Large intestine (tissue), 3 donors: ENCODE results near the gene PALM3. TPM values are rescaled to one million over a fixed set of nuclear protein-coding genes. Genes with fewer than 3 reads are reported as not detected.

Experiments
- DNase-seq, 2 donors: peaks; one replicate each; pipeline versions ENCODE4 v3.0.0 to v3.0.0-alpha.2; 2013
- H3K27ac ChIP-seq: one replicate; pipeline ENCODE4 v1.5.1; 2013; ENCODE audit warnings: low read length
- H3K27me3 ChIP-seq: 2 replicates; pipeline ENCODE4 v1.6.1; 2013; ENCODE audit warnings: low read length; ENCODE audit not compliant: control insufficient read depth, insufficient read depth
- H3K36me3 ChIP-seq: 2 replicates; pipeline ENCODE4 v1.6.1; 2013; ENCODE audit warnings: low read length; ENCODE audit not compliant: control insufficient read depth, insufficient read depth
- H3K4me1 ChIP-seq: one replicate; pipeline ENCODE4 v1.6.1; 2013; ENCODE audit warnings: low read length; ENCODE audit not compliant: control insufficient read depth, insufficient read depth
- H3K4me3 ChIP-seq: one replicate; pipeline ENCODE4 v1.5.1; 2013; ENCODE audit warnings: low read length
- H3K9me3 ChIP-seq: one replicate; pipeline ENCODE4 v1.6.1; 2013; ENCODE audit warnings: mild to moderate bottlenecking, low read depth, low read length, moderate library complexity; ENCODE audit not compliant: control insufficient read depth
- WGBS: methylation state at CpG from one replicate; pipeline ENCODE4 v1.1.5; 2013; ENCODE audit warnings: low lambda C conversion rate; ENCODE audit not compliant: insufficient coverage; 5-methylcytosine and 5-hydroxymethylcytosine counted together
- polyA plus RNA-seq: library from polyadenylated mRNA; unstranded; fragments of 120-200 nt; gene quantifications from one replicate; pipeline ENCODE4 v1.2.1, GENCODE V29; 2013

The PALM3 gene
- polyA plus RNA-seq, 1 donor, result 2.3 TPM

DNA sequence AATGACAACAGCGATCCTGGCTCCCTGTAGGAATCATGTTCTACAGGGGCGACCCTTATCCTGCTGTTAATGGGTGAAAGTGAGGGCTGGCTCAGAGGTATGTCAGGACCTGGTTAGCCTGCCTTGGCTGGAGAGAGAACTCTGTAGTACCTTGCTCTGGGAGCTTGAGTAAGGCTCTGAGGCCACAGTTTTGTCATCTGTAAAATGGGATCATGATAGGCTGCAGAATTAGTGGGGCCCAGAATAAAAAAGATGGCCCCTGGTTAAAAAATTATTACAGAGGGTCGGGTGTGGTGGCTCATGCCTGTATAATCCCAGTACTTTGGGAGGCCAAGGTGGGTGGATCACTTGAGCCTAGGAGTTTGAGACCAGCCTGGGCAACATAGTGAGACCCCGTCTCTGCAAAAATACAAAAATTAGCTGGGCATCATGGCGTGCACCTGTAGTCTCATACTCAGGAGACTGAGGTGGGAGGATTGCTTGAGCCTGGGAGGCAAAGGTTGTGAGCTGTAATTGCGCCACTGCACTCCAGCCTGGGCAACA, 39.2 kb upstream of the PALM3 start:
- no peak overlapping the region for H3K27ac ChIP-seq
- no peaks in the 10 kb centered on the region for H3K27me3 ChIP-seq
- H3K4me3 ChIP-seq, result no peak overlapping the region
- H3K36me3 ChIP-seq, result peaks cover 56% of the 10 kb centered on the region
- H3K4me1 ChIP-seq, result no peaks in the 10 kb centered on the region
- H3K9me3 ChIP-seq, result no peaks in the 10 kb centered on the region
- no CpG with 5 or more reads among the region's 6 CpGs for WGBS
- no peak for DNase-seq

DNA sequence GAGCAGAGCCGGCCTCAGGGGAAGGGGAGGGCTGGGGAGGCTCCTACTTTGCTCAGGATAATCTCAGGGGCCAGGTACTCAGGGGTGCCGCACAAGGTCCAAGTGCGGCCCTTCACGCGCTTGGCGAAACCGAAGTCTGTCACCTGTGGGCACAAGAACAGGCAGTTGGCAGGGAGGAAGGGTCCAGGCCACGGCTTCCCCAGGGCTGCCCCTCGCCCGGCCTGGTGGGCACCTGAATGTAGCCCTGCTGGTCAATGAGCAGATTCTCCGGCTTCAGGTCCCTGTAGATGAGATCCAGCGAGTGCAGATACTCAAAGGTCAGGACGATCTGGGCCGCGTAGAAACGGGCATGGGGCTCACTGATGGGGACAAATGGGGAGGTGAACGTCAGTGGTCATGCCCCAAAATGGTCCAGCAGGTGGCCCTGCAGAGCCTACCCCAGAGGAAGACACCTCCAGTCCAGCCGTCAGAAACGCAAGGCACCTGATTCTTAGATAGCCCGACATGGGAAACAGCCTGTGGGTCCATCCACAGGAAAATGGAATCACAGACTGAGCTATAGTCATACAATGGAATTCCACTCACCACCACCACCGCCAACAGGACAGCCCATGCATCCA, 35.8 kb upstream of the PALM3 start:
- Histone ChIP-seq H3K4me1 (no peaks in the 10 kb centered on the region), H3K36me3 (peaks cover 41% of the 10 kb centered on the region), H3K9me3 (peaks cover 3% of the 10 kb centered on the region), H3K27ac (no peak overlapping the region), H3K4me3 (no peak overlapping the region), H3K27me3 (no peaks in the 10 kb centered on the region)
- WGBS, result no CpG with 5 or more reads among the region's 21 CpGs
- no peak for DNase-seq

DNA sequence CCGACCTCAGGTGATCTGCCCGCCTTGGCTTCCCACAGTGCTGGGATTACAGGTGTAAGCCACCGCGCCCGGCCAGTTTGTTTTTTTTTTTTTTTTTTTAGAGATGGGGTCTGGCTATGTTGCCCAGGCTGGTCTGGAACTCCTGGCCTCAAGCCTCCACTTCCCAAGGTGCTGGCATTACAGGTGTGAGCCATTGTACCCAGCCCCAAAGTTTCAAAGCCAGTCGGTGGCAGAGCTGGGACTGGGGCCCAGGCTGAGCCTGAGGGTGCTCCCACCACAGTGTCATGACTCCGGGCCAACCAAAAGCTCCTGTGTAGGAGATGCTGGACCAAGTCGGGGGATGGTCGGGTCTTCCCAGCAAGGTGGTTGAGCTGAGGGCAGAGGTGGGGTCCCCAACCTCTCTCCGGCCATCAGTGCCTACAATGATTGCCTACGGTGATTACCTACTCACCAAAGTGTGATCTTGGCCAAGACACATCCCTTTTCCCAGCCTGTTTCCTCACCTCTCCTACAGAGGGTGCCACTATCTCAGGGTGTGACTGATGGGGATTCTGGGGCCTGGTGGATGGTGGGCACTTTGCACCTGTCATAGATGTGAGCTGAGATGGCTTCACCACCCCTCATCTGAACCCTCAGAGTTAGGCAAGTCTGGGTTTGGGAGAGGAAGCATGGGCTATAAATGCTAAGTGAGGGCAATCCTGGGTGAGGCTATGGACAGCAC, 34.6 kb upstream of the PALM3 start:
- H3K9me3 ChIP-seq, result peaks cover 3% of the 10 kb centered on the region
- no peak overlapping the region for H3K4me3 ChIP-seq
- no peaks in the 10 kb centered on the region for H3K27me3 ChIP-seq
- no CpG with 5 or more reads among the region's 11 CpGs for WGBS
- peaks cover 31% of the 10 kb centered on the region for H3K36me3 ChIP-seq
- no peak for DNase-seq
- H3K4me1 ChIP-seq, result peaks cover 7% of the 10 kb centered on the region
- H3K27ac ChIP-seq, result no peak overlapping the region

DNA sequence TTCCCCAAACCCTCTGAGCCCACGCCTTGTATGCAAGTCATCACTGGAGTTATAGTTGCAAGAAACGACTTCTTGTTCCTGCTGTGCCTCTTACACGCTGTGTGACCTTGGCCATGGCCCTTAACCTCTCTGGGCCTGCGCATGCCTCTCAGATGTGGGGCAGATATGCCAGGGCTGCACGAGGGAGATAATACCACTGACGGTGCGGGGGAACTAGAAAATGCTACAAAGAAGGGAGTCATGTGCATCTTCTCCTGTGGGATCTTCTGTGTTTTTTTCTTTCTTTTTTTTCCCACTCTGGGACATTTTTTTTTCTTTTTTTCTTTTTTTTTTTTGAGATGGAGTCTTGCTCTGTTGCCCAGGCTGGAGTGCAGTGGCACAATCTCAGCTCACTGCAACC, 33.0 kb upstream of the PALM3 start:
- H3K4me1 ChIP-seq, result peaks cover 7% of the 10 kb centered on the region
- peaks cover 3% of the 10 kb centered on the region for H3K9me3 ChIP-seq
- no peak overlapping the region for H3K4me3 ChIP-seq
- H3K27ac ChIP-seq, result no peak overlapping the region
- 68% methylated on average over 3 of the region's 7 CpGs for WGBS
- no peaks in the 10 kb centered on the region for H3K27me3 ChIP-seq
- H3K36me3 ChIP-seq, result peaks cover 19% of the 10 kb centered on the region
- no peak for DNase-seq

DNA sequence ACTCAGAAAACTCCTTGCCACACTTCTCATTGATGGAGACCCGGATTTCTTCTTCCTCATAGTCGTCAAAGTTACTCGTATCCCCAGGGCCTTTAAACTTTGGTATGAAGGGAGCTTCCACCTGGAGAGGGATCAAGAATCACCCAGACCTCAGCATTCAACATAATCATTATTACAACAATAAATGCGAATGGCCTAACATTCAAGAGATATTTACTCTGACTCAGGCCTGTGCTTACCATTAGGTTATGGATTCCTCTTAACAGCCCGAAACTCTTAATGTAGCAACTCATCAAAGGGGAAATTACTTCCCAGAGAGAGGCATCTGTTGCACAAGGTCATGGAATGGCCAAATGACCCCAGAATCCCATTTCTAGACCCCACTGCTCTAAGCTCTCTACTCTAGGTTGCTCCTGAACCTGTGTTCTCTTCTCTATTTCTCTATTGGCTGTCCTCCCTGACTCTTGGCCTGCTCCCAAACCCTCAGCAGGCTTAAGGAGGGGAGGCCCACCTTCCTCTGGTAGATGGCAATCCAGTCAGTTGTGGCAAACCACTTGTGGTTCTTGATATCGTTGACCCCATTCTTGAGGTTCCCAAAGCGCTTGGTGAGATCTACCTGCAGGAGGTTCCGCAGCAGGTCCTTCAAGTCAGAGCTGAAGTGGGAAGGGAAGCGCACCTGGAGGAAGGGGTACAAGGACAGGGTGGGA, 31.4 kb upstream of the PALM3 start:
- no CpG with 5 or more reads among the region's 9 CpGs for WGBS
- no peaks in the 10 kb centered on the region for H3K27me3 ChIP-seq
- H3K4me1 ChIP-seq, result peaks cover 13% of the 10 kb centered on the region

DNA sequence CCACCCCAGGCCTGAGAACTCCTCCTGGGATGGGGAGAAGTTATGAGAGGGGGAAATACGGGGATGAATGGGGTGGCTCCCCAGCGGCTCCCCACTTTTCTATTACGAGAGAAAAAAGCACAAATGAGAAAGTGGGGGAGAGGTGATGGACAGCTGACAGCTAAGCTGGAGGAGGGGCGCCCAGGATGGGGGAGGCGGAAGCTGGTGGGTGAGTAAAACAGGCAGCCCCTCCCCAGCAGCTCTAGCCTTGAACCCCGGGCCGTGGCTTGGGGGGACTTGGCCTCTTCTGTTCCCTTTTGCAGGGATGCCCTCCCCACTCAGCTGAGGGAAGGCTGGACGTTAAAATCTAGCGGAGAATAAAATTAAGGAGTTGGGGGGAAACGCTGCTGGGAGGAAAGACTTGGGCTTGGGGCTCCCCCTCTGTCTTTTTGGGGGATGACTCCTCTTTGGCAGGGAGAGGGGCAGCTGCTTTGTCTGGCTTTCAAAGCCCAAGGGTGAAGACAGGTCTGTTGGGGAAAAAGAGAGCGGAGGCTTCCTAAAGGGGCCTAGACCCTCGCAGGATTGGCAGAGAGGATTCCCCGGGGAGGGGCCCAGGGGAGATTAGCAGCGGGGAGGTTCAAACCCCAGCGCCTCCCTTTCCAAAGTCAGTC, 30.1 kb upstream of the PALM3 start:
- Histone ChIP-seq H3K27ac (peak overlapping the region; percentile 88), H3K27me3 (no peaks in the 10 kb centered on the region), H3K4me3 (peak overlapping the region; percentile 86), H3K9me3 (peaks cover 3% of the 10 kb centered on the region), H3K4me1 (peaks cover 13% of the 10 kb centered on the region), H3K36me3 (peaks cover 19% of the 10 kb centered on the region)
- no peak for DNase-seq
- 19% methylated on average over 4 of the region's 15 CpGs for WGBS

More for the DNA sequence above, 31.4 kb upstream of the PALM3 start:
- Histone ChIP-seq H3K9me3 (peaks cover 3% of the 10 kb centered on the region), H3K27ac (no peak overlapping the region), H3K36me3 (peaks cover 27% of the 10 kb centered on the region), H3K4me3 (no peak overlapping the region)
- no peak for DNase-seq

DNA sequence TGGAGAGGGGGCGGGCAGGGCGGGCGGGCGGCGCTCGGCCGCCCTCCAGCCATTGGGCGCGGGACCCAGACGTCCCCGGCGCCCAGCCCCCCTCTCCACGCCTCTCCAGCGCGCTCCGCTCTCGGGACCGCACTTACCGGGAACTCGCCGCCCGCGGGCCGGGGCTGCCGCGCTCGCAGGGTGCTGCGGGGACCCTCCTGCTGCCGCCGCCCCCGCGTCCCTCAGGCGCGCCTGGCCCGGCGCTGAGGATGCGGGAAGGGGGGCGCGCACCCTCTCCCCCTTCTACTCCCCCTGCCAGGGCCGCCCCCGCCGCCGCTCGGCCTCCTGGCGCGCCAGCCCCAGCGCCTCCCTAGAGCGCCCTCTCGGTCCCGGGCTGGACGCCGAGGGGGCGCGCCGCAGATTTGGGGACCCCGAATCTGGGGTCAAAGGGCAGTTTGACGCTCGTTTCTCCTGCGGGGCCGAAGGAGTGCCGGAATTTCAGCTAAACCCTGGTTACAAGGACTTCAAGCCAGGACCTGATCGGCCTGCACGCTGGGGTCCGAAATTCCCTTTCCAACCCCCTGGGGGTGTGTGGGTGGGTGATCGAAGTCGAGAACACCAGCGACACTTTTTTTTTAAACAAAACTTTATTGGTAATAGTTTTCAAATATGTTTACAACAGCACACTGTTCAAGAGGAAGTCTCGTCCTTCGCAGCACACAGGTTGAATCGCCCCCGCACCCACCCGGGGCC, 29.4 kb upstream of the PALM3 start:
- H3K27ac ChIP-seq, result peak overlapping the region; percentile 88
- H3K27me3 ChIP-seq, result no peaks in the 10 kb centered on the region
- peak; percentile 69 to 88 for DNase-seq
- peak overlapping the region; percentile 86 for H3K4me3 ChIP-seq
- peaks cover 12% of the 10 kb centered on the region for H3K36me3 ChIP-seq
- WGBS, result no CpG with 5 or more reads among the region's 72 CpGs
- H3K9me3 ChIP-seq, result peaks cover 3% of the 10 kb centered on the region
- peaks cover 13% of the 10 kb centered on the region for H3K4me1 ChIP-seq

DNA sequence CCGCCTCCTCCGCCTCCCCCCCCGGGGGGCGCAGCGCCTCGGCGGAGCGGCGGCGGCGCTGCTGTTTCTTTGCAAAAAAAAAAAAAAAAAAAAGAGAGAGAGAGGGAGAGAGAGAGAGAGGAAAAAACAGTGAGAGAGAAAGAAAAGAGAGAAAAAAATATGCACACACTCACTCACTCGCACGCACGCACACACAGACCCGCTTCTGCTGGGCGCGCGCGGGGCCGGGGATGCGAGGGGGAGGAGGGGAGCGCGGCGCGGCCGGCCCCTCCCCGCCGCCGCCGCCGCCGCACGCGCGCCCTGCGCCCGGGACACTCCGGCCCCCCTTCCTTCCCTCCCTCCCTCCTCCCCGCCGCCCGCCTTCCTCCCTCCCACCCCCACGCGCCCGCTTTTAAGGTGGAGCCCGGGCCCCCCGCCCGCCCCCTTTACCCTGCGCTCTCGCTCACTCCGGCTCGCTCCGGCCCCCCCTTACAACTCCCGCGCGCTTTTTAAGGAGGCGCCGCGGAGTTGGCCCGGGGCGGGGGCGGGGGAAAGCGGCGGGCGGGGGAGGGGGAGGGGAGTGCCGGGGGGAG, 28.7 kb upstream of the PALM3 start, which contains the start of gene SAMD1:
TSS of gene SAMD1 (minus strand) at position 243 of the 572 bp plus-strand sequence.
- peak within 1 kb of the TSS; percentile 86 for H3K4me3 ChIP-seq
- DNase-seq, result peak in 1 of 2 donors; percentile 81
- peaks cover 13% of the 10 kb centered on the region for H3K4me1 ChIP-seq
- WGBS, result 0% methylated on average over 5 of the region's 65 CpGs
- peaks cover 3% of the 10 kb centered on the region for H3K9me3 ChIP-seq
- peaks cover 12% of the 10 kb centered on the region for H3K36me3 ChIP-seq
- no peaks in the 10 kb centered on the region for H3K27me3 ChIP-seq
- H3K27ac ChIP-seq, result peak within 1 kb of the TSS; percentile 88

DNA sequence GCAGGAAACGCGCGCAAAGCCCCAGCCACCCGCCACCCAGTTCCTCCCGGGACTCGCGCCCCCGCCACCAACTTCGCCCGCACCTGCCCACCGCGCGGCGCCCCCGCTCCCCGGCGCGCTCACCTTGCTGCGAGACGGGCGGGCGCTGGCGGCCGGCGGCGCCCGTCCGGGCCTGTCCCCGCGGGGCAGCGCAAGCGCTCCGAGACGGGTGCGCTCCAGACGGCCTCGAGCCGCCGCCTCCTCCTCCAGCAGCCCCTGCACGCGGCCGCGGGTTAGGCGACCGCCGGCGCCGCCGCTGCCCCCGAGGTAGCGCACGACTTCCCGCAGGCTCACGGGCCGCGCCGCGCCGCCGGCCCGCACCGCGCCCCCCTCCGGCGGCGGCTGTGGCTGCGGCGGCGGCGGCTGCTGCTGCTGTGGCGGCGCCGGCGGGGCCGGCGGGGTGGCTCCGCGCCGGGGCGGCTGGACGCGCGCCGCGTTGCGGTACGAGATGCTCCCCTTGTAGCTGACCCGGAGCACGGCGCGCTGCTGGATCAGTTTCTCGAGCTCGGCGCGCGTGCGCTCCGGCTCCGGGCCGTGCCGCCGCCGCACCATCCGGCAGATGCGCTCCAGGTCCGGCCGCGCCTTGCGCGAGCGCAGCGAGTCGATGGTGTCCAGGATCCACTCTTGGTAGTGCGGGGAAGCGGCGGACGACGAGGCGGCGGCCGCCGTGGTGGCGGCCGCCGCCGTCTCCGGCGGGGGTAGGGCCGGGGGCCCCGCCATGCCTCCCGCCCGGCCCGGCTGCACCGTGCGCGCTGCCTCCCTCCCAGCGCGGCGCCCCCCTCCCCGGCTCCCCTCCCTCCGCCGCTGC, 28.0 kb upstream of the PALM3 start:
- DNase-seq, result peak in 1 of 2 donors; percentile 59
- peaks cover 12% of the 10 kb centered on the region for H3K36me3 ChIP-seq
- peaks cover 3% of the 10 kb centered on the region for H3K9me3 ChIP-seq
- H3K27me3 ChIP-seq, result no peaks in the 10 kb centered on the region
- WGBS, result no CpG with 5 or more reads among the region's 142 CpGs
- H3K4me3 ChIP-seq, result peak overlapping the region; percentile 51
- no peak overlapping the region for H3K27ac ChIP-seq
- H3K4me1 ChIP-seq, result peaks cover 16% of the 10 kb centered on the region
